HL-60 (cell line): ENCODE results near the gene NAALAD2.

Experiments used
- DNase-seq, 2 experiments: peaks; one replicate each; pipeline ENCODE4 v3.0.0-alpha.2; 2010 to 2020; ENCODE audit warnings: low read depth in 1 of 2, low spot score in 1 of 2
- H3K27ac ChIP-seq: fragments of 250-450 bp; sonication (Bioruptor Pico); replicated peaks from 2 replicates; pipeline ENCODE4 v1.5.1; 2020; ENCODE audit warnings: mild to moderate bottlenecking, moderate library complexity
- H3K27me3 ChIP-seq: fragments of 250-450 bp; sonication (Bioruptor Pico); 2 replicates; pipeline ENCODE4 v1.5.1; 2021; ENCODE audit warnings: mild to moderate bottlenecking, moderate library complexity; ENCODE audit not compliant: insufficient read depth, poor library complexity, severe bottlenecking
- H3K4me3 ChIP-seq: replicated peaks from 2 replicates; pipeline ENCODE4 v1.5.1; 2011; ENCODE audit warnings: mild to moderate bottlenecking, control low read depth, low read length; ENCODE audit not compliant: insufficient read depth
- CTCF ChIP-seq: IDR thresholded peaks from one replicate; pipeline ENCODE4 v1.5.1; 2011; ENCODE audit warnings: low read length, control low read depth, inconsistent platforms; ENCODE audit not compliant: insufficient read depth
- GABPA ChIP-seq: IDR thresholded peaks from 2 replicates; pipeline ENCODE4 v1.6.1; 2012; ENCODE audit warnings: low read depth
- POLR2AphosphoS5 ChIP-seq: IDR thresholded peaks from 2 replicates; pipeline ENCODE4 v1.6.1; 2012; ENCODE audit warnings: low read depth
- SPI1 ChIP-seq: IDR thresholded peaks from 2 replicates; pipeline ENCODE4 v1.6.1; 2012; ENCODE audit warnings: low read depth, mild to moderate bottlenecking, borderline replicate concordance
- TF ChIP-seq, protein P1 (sequence below): IDR thresholded peaks from 2 replicates; pipeline ENCODE4 v1.6.1; 2012; ENCODE audit warnings: low read depth; ENCODE audit not compliant: insufficient replicate concordance

The NAALAD2 gene

GRCh38 chr11:90228056-90228455, 93.6 kb downstream of the NAALAD2 start:
- H3K27me3 ChIP-seq, result no peaks in the 10 kb centered on the region
- TF ChIP-seq, protein P1, sequence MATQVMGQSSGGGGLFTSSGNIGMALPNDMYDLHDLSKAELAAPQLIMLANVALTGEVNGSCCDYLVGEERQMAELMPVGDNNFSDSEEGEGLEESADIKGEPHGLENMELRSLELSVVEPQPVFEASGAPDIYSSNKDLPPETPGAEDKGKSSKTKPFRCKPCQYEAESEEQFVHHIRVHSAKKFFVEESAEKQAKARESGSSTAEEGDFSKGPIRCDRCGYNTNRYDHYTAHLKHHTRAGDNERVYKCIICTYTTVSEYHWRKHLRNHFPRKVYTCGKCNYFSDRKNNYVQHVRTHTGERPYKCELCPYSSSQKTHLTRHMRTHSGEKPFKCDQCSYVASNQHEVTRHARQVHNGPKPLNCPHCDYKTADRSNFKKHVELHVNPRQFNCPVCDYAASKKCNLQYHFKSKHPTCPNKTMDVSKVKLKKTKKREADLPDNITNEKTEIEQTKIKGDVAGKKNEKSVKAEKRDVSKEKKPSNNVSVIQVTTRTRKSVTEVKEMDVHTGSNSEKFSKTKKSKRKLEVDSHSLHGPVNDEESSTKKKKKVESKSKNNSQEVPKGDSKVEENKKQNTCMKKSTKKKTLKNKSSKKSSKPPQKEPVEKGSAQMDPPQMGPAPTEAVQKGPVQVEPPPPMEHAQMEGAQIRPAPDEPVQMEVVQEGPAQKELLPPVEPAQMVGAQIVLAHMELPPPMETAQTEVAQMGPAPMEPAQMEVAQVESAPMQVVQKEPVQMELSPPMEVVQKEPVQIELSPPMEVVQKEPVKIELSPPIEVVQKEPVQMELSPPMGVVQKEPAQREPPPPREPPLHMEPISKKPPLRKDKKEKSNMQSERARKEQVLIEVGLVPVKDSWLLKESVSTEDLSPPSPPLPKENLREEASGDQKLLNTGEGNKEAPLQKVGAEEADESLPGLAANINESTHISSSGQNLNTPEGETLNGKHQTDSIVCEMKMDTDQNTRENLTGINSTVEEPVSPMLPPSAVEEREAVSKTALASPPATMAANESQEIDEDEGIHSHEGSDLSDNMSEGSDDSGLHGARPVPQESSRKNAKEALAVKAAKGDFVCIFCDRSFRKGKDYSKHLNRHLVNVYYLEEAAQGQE, result no peak
- TF ChIP-seq POLR2AphosphoS5 (no peak), GABPA (no peak), SPI1 (no peak), CTCF (no peak)
- no peak overlapping the region for H3K27ac ChIP-seq

GRCh38 chr11:90229791-90230190, 95.3 kb downstream of the NAALAD2 start:
- H3K4me3 ChIP-seq, result no peak overlapping the region
- no peak for DNase-seq
- H3K27me3 ChIP-seq, result no peaks in the 10 kb centered on the region
- no peak for TF ChIP-seq GABPA
- no peak for TF ChIP-seq POLR2AphosphoS5
- no peak for TF ChIP-seq CTCF
- TF ChIP-seq, protein P1, result no peak
- TF ChIP-seq SPI1, result no peak
- H3K27ac ChIP-seq, result no peak overlapping the region

More at GRCh38 chr11:90228056-90228455, 93.6 kb downstream of the NAALAD2 start:
- no peak overlapping the region for H3K4me3 ChIP-seq
- DNase-seq, result no peak

GRCh38 chr11:90234977-90235376, 100.5 kb downstream of the NAALAD2 start:
- Histone ChIP-seq H3K27me3 (no peaks in the 10 kb centered on the region), H3K27ac (no peak overlapping the region), H3K4me3 (no peak overlapping the region)
- TF ChIP-seq GABPA (no peak), POLR2AphosphoS5 (no peak)
- no peak for DNase-seq

DNA sequence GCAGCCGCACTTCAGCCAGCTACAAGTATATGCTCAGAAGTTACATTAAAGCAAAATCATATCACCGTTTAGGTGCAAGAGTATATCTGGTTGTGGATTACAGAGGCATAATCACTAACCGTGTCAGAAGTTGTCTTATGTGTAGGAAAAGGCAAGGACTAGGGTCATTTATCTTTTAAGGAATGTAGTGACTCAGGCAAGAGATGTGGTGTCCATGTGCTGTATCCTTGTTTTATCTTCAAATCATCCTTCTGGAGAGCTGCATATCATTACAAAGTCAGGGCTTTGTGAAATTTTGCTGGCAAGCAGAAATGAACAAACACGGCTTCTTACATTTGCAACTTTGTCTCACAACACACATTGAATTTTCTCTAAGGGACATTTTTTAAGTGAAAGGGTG, 101.1 kb downstream of the NAALAD2 start:
- Histone ChIP-seq H3K27me3 (no peaks in the 10 kb centered on the region), H3K27ac (no peak overlapping the region), H3K4me3 (no peak overlapping the region)
- TF ChIP-seq, protein P1, result no peak
- TF ChIP-seq GABPA, result no peak
- DNase-seq, result no peak
